ENCODE data around the gene PXDC1.
"Not testable (repeated sequence)": the region's sequence is repeated elsewhere in the genome, so short reads cannot be mapped to it uniquely, and the experiment has no call there.

PXDC1 gene

GRCh38 chr6:3729603-3730344 is 21.7 kb downstream of the PXDC1 start:
- no peak for DNase-seq

- no peak for DNase-seq
Measured at GRCh38 chr6:3727593-3728108, 23.9 kb downstream of the PXDC1 start.

- no peak for DNase-seq
Measured at GRCh38 chr6:3727036-3727435, 24.5 kb downstream of the PXDC1 start.

- DNase-seq, result no peak
Measured at GRCh38 chr6:3726421-3726820, 25.1 kb downstream of the PXDC1 start.

GRCh38 chr6:3725145-3726047 is 26.1 kb downstream of the PXDC1 start:
- no peak for DNase-seq

- DNase-seq, result no peak
Measured at GRCh38 chr6:3724451-3725144, 26.9 kb downstream of the PXDC1 start.

GRCh38 chr6:3723966-3724365 is 27.5 kb downstream of the PXDC1 start:
- no peak for DNase-seq

- no peak for DNase-seq
Measured at GRCh38 chr6:3723251-3723650, 28.3 kb downstream of the PXDC1 start.

GRCh38 chr6:3722785-3723184 is 28.7 kb downstream of the PXDC1 start:
- no peak for DNase-seq

GRCh38 chr6:3721810-3722621 is 29.5 kb downstream of the PXDC1 start:
- no peak for DNase-seq

- DNase-seq, result not testable (repeated sequence)
Measured at GRCh38 chr6:3720770-3721169, 30.7 kb downstream of the PXDC1 start.

GRCh38 chr6:3719462-3720308 is 31.8 kb downstream of the PXDC1 start:
- no peak for DNase-seq

GRCh38 chr6:3718407-3718806 is 33.1 kb downstream of the PXDC1 start:
- DNase-seq, result no peak

- no peak for DNase-seq
Measured at GRCh38 chr6:3715285-3715684, 36.2 kb downstream of the PXDC1 start.

- no peak for DNase-seq
Measured at GRCh38 chr6:3714768-3715167, 36.7 kb downstream of the PXDC1 start.

- no peak for DNase-seq
Measured at GRCh38 chr6:3714111-3714510, 37.4 kb downstream of the PXDC1 start.

- DNase-seq, result no peak
Measured at GRCh38 chr6:3712827-3713665, 38.5 kb downstream of the PXDC1 start.

- no peak for DNase-seq
Measured at GRCh38 chr6:3711776-3712175, 39.7 kb downstream of the PXDC1 start.

- DNase-seq, result no peak
Measured at GRCh38 chr6:3710403-3710802, 41.1 kb downstream of the PXDC1 start.

GRCh38 chr6:3708540-3708939 is 43.0 kb downstream of the PXDC1 start:
- no peak for DNase-seq
